Esophagus muscularis mucosa (tissue), 3 donors: Measurements from ENCODE around the gene FKBP14.

Source experiments
- CTCF ChIP-seq, 3 experiments: fragments of 200-600 bp in 2 of 3; fragments of 450-650 bp in 1 of 3; sonication (generic) in 2 of 3; IDR thresholded peaks; one replicate each; pipeline ENCODE4 v1.5.1; 2017 to 2019; ENCODE audit warnings: antibody characterized with exemption in 3 of 3, mild to moderate bottlenecking in 2 of 3, moderate library complexity in 1 of 3
- POLR2A ChIP-seq: fragments of 450-650 bp; IDR thresholded peaks from one replicate; pipeline ENCODE4 v1.6.1; 2017; ENCODE audit warnings: antibody characterized with exemption, moderate library complexity, mild to moderate bottlenecking, low read depth
- POLR2AphosphoS5 ChIP-seq, 2 donors: sonication (generic); formaldehyde crosslinking; IDR thresholded peaks; one replicate each; pipeline ENCODE4 v1.6.1; 2017; ENCODE audit warnings: antibody characterized with exemption in 2 of 2

- TF ChIP-seq POLR2AphosphoS5 (IDR thresholded peaks at IDR 0.05) (no peak), POLR2A (no peak), CTCF (IDR thresholded peaks at IDR 0.05) (no peak)
Observed at GRCh38 chr7:29969738-29970137, 56.8 kb downstream of the FKBP14 start.
